ENCODE data around the gene NCKAP5L.
"Not testable (repeated sequence)": the region's sequence is repeated elsewhere in the genome, so short reads cannot be mapped to it uniquely, and the experiment has no call there.

NCKAP5L gene

DNA sequence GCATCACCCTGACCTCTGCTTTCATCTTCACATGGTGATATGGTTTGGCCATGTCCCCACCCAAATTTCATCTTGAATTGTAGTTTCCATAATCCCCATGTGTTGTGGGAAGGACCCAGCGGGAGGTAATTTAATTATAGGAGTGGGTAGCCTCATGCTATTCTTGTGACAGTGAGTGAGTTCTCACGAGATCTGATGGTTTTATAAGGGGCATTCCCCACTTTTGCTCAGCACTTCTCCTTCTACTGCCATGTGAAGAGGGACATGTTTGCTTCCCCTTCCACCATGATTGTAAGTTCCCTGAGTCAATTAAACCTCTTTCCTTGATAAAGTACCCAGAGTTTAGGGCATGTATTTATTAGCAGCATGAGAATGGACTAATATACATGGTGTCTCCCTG, 48.6 kb downstream of the NCKAP5L start:
- no peak for DNase-seq (ENCODE audit: low spot score)

DNA sequence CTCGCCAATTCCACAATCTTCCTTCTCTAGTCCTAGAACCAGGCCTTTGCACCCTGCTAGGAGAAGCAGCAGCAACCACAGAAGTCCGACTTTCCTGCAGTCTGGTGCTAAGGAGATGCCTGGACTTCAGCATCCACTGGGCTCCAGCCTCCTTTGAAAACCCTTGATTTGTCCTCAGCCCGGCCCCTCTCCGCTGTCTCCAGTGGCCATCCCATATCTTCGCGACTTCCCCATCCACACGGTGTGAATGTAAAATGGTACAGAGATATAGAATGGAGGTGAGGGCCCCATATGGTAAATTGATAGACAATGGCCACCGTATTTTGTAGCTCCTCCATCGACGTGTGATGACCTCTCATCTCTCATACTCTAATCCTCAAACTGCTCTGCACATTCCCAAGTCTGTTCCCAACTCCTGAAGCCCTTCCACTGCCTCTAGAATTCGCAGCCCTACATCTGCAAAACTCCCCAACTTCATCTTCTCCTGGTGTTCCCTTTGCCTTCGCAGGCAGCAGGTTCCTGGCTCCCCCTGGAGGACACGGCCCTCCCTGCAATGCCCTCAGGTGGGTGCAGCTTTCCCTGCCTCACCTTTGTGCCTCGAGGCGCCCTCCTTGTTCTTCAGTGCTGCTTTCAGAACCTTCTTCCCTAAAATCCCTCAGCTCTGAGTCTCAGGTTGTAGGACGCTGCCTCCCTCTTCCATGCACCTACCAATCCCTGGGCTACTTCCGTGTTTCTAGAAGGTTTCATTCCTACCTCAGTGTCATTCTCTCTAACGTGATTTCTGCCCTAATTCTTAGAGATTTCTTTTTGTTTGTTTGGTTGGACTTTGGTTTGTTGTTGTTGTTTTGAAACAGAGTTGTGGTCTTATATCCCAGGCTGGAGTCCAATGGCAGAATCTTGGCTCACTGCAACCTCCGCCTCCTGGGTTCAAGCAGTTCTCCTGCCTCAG, 50.1 kb downstream of the NCKAP5L start:
- no peak for DNase-seq (ENCODE audit: low spot score)

DNA sequence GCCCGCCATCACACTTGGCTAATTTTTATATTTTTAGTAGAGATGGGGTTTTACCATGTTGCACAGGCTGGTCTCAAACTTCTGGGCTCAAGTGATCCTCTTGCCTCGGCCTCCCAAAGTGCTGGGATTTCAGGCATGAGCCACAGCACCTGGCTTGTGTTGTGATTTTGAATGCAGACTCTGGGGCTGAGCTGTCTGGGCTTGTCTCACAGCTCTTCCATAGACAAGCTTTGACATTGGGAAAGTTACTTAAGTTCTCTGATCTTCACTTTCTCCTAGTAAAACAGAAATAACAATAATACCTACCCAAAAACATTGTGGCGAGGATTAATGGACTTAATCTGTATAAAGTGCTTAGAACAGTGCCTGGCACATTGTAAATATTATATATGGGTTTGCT, 50.9 kb downstream of the NCKAP5L start:
- no peak for DNase-seq (ENCODE audit: low spot score)

DNA sequence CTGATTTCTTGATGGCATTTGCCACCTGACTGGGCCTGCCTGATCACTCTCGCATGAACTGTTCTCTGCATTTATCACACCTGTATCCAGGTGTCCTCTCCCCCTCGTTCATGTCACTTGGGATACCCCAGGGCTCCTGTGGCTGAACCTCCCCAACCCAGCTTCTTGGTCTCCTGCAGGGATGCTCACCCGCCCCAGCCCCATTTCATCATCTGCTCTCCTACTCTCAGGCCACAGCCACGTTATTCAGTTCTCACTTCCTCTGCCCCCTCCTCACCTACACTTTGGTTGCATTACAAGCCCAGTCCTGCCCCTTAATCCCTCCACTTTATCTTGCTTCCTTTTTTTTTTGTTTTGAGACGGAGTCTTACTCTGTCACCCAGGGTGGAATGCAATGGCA, 51.4 kb downstream of the NCKAP5L start:
- DNase-seq (ENCODE audit: low spot score), result no peak

DNA sequence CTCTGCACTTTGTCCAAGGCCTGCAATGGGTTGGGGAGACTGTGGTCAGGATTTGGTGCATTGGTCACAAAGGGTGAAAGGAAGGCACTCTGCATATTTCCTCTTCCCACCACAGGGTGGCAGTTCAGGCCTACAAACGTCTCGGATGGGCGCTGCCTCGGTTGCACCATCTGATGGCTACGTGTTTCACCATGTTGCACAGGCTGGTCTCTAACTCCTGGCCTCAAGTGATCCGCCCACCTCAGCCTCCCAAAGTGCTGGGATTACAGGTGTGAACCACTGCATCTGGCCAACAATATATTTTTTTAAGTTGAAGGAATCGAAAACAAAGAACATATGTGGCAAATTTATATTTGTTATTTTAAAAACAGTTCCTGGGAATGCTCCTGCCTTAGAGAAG, 51.8 kb downstream of the NCKAP5L start:
- peak; percentile 67 for DNase-seq (ENCODE audit: low spot score)

DNA sequence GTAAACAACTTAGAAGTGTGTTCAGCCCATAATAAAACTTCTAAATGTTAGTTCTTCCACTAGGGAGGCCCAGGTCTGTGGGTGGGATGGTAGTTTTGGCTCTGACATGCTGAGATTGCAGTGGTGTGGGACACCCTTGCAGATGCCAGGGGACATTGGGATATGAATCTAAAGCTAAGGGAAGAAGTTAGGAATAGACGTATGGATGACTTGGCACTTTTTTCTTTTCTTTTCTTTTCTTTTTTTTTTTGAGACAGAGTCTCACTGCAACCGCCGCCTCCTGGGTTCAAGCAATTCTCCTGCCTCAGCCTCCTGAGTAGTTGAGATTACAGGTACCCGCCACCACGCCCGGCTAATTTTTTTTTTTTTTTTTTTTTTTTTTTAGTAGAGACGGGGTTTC, 55.1 kb downstream of the NCKAP5L start:
- DNase-seq (ENCODE audit: low spot score), result not testable (repeated sequence)

DNA sequence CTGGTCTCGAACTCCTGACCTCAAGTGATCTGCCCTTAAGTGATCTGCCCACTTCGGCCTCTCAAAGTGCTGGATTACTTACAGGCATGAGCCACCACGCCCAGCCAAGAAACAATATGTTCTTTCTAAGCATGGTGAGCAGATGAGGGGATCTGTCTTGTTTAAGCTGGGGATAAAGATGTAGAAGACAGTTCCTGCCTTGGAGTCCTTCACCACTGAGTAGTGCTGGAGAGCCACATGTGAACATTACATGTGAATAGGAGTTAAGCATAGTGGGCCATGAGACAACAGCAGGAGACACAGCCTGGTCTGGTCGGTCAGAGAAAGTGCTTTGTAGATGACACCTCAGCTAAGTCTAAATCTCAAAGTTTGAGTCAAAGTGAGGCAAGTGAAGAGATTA, 60.9 kb downstream of the NCKAP5L start:
- no peak for DNase-seq (ENCODE audit: low spot score)

DNA sequence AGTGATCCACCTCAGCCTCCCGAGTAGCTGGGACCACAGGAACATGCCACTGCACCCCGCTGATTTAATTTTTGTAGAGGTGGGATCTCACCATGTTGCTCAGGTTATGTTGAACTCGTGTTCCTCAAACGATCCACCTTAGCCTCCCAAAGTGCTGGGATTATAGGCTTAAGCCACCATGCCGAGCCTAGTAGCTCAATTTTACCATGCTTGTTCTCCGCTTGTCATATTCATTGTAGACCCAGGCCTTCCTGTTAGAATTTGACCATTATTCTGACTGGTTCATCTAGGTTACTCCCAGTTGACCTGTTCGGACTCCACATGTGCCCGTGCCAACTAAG, 62.1 kb downstream of the NCKAP5L start:
- DNase-seq (ENCODE audit: low spot score), result no peak

DNA sequence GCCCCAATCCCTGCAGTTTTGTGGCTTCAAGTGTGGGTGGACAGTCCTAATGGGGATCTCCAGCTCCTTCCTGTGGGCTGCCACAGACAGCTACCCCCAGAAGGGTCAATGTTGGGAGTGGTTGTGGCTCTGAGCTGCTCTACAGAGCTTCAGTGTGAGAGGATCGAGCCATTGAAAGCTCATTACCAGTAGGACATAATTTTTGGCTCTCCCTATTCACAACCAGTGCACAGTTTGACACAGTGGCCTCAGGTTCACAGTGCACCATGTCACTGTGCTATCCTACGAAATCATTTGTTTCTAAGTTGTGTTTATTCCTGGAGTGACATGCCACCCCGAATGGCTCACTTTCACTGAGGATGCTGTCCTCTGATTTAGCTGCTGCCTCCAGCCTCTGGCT, 64.1 kb downstream of the NCKAP5L start:
- DNase-seq (ENCODE audit: low spot score), result no peak

DNA sequence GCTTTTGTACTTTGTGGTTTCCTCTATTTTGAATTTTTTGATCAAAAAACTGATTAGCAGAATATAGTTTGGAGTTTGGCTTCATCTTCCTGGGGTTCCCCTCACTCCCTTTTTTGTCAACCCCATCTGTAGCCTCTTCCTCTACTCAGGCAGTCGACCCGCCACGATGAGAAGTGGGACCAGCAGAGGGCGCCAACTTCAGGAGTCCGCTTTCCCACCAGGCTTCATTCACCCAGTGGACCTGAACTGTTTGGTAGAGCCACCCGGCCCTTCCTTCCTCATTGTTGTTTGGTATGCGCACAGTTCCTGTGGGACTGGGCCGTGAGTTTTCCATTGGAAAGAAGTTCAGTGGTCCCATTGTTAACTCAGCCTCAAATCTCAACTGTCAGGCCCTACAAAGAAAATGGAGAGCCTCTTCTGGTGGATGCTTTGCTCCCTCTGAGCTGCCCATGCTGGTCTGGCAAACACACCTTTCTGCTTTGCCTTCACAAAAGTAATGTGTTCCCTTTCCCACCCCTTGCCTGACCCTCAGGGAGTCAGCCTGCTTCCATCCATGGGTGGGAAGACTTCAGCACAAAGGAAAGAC, 65.1 kb downstream of the NCKAP5L start:
- peak; percentile 77 for DNase-seq (ENCODE audit: low spot score)

DNA sequence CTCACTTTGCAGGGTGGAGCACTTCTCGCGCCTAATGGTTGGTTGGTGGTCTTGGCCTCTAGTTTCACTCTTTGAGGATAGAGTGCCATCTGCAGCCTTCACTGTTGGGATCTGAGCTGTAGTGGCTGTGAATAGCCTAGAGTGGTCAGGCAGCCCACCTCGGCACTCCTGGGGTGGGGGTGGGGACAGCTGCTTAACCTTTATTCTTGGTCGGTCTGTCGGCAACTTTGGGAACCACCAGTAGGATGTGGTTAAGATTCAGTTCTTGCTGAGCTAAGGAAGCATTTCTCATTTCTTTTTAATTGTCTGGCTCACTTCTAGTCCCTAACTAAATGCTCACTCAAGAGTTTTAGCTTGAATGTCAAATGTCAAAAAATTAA, 65.8 kb downstream of the NCKAP5L start:
- no peak for DNase-seq (ENCODE audit: low spot score)

DNA sequence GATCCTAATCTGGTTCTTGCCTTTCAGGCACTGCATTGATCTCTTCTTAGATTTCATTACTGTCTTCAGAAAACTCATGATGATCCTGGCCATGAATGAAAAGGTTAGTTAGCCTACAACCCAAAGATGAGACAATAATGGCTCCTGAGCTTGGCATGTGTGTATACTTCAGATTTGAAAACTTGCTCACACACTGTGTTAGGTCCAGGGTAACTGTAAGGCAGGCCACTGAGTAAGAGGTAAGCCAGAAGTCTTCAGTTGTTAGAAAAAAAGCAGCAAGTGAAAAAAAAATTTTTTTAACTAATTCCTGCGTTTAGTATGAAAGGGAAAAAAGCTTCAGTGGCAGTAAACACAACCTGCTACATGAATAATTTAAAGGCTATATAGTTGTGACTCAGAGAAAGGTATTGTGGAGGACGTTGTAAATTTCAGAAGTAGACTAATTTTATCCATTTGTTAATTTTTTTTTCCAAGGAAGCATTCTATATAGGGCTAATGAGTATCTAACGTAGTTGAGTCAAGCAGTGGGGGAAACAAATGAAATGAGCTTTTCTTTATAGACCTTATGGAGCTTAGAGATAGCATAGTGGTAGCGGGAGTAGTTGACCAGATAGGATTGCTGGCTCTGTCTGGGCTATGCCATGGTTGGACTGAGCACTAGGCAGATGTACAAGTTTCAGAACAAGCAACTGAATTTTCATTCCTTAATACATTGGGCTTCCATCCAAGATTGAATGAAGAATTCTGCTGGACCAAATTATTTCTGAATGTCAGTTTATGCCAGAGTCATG, 66.3 kb downstream of the NCKAP5L start:
- DNase-seq (ENCODE audit: low spot score), result no peak

DNA sequence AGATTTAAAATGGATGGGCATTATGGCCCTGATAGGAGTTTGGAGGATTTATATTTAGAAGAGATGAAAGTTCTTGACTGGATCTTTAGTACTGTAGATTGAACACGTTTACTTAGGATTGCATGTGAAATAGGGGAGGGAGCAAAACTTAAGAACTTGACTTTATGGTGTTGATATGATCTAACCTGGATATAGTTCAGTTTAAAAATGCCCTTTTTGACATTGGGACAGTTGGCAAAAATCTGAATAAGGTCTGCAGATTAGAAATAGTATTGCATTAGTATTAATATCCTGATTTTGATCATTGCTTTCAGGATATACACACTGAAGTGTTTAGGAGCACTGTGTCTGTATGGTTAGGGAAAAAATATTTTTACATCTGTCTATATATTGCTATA, 77.2 kb downstream of the NCKAP5L start:
- no peak for DNase-seq (ENCODE audit: low spot score)

DNA sequence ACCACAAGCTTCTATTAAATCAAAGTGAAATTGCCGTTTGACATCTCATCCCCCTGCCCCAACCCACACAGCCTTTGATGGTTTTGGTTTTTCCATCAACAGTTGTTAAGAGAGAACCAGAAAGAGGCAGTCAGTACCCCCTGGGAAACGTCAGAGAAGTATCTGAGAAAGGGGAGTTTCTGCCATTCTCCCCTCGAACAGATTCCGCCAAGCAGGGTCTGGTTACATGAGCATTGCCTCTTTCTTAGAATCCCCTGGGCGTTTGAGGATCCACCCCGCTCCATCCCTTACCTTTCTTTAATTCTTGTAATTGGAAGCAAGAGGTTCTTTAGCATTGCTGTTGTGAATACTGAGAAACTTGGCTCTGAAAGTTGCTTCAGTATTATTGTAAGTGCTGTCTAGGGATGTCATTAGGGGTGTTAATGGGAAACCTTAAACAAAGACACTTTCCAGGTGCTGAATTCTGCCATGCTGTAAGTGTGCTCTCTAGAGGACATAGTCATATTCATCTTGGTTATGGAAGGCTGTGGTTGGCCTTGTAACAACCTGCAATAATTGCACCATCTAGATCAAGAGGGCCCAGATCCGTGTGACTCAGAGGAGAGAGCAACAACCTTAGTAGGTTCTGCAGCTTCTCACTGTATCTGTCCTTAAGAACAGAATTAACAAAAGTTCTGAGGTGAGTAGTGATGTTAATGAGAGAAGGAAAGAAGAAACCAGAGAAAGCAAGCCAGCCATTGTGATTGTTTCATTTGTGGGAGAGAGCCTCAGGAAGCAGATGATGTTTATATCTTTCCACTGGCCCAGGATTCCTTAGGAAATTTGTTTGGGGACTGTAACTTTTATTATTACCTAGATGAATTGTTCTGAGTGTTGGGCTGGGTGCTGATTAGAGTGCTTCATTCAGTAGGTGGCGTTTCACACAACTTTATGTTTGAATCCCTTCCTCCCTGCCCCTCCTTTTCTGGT, 77.9 kb downstream of the NCKAP5L start:
- no peak for DNase-seq (ENCODE audit: low spot score)

DNA sequence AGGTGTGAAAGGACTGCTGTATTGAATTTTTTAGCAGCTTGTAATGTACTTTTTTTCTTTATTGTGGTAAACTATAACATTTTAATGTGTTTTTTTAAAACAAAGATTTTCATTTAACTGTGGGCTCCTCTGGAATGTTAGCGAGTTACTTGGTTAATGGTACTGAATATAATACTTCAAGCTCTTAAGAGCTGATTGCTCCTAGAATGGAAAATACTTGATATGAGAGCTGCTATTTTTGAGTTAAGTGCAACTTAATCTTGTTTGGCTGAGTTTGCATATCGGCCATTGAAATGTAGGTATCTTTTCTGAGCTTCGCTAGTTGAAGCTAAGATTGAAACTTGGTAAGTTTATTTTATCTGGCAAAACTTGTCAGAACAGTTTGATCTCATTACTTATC, 79.4 kb downstream of the NCKAP5L start:
- DNase-seq (ENCODE audit: low spot score), result no peak

DNA sequence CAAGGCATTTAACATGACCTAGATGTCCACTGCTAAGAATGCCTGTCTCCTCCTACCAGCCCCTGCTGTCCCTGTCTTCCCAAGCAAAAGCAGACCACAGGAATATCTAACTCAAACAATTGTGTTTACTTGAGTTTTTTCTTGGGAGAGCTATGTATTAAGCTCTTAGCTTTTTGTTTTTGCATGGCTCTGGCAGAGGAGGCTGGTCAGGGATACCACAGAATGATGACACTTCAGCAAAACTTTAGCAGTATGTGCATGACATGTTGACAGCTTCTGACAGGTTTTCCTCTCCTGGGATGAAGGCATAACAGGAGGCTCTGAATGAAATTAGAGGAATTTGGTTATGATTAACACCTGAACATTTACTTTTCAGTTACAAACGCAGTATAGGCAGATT, 79.9 kb downstream of the NCKAP5L start:
- no peak for DNase-seq (ENCODE audit: low spot score)

DNA sequence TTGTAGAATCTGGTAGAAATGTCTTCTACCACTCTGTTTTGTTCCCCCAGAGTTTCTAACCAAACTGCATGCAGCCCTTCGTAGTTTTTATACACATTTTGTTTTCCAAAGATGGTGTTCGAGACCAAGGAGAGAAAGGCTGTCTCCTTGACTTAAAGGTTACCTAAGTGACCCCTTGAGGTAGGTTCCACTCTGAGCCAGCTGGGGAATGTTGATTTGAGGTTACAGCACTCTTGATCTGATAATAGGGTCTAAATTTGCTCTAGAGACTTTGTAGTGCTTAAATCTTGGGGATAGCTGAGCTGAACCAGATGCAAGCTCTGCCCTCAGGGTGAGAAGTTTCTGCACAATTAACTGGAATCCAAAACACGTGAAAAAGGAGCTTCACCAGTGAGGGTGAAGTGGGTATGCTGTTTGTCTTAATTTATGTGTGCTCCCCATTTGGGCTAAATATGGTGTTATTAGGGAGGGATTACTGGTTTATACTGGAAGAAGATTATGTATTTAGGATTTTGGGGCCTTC, 83.8 kb downstream of the NCKAP5L start:
- DNase-seq (ENCODE audit: low spot score), result no peak

DNA sequence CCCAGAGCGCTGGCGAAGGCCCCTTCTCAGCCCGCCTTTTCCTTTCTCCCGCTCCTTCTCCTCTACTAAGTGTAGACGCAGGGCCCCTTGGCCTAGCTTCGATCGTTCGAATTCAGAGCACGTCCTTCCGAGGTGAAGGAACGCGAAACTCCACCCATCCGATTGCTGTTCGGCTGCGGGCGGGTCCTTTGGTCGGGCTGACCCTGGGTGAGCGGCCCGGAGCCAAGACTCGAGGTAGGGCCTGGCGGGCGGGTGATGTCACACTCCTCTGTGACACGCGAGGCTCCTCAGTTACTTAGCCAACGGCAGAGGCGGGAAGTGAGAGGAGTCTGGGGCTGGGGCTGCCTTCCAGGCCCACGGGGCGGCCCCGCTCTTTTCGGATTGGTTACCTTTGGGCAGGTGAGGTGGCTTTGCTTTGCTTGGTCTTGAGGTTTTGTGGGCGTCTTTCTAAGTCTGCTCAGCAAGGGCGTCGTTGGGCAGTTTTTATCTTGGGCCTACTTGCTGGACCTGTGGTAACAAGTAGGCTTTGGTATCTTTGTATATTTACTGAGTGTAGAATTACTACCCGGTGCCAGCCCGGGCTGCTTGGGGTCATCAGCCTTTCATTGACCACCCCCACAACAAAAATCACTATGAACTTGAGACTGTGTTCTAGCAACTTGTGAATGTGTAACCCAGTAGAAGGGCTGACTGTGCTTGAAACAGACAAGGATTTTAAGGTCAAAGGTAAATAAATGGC, 86.2 kb downstream of the NCKAP5L start:
- peak; percentile 84 for DNase-seq (ENCODE audit: low spot score)

Measured in kidney capillary endothelial cell (primary cell).